Caco-2 (cell line): ENCODE data around the gene FBXW12. TPM values are rescaled to one million over a fixed set of nuclear protein-coding genes. Genes with fewer than 3 reads are reported as not detected.
A peak's percentile ranks its signal among the peaks of the same experiment; 100 is the strongest.

ENCODE experiments used
- BruUV-seq: library from RNA; stranded (reverse); fragments of 400-500 nt; replicated peaks from 2 replicates; lab custom pipeline; 2021; lab: Mats Ljungman, UMichigan
- CTCF ChIA-PET: fragments of 300-600 bp; sonication (Branson Sonifier 250); formaldehyde crosslinking; loops from one replicate; lab custom pipeline; 2022; ENCODE audit warnings: antibody characterized with exemption; lab: Charles Lee
- POLR2A ChIA-PET: fragments of 300-600 bp; sonication (Branson Sonifier 250); formaldehyde crosslinking; loops from one replicate; lab custom pipeline; 2022; ENCODE audit warnings: antibody characterized with exemption; lab: Charles Lee
- DNase-seq, 2 experiments: peaks; one replicate each; pipeline versions ENCODE4 v3.0.0 to v3.0.0-alpha.2; 2020 to 2022
- H3K27me3 ChIP-seq: replicated peaks from 2 replicates; pipeline ENCODE4 v1.6.0; 2011; ENCODE audit warnings: low read length; ENCODE audit not compliant: control insufficient read depth, insufficient read depth
- H3K36me3 ChIP-seq: 2 replicates; pipeline ENCODE4 v1.5.1; 2011; ENCODE audit warnings: low read length; ENCODE audit not compliant: control insufficient read depth, insufficient read depth
- H3K4me1 ChIP-seq: fragments of 250-450 bp; sonication (Bioruptor Pico); 2 replicates; pipeline ENCODE4 v1.5.1; 2020; ENCODE audit warnings: mild to moderate bottlenecking
- H3K4me3 ChIP-seq: 2 replicates; pipeline ENCODE4 v1.5.1; 2011; ENCODE audit warnings: low read depth, mild to moderate bottlenecking, control low read depth, low read length
- H3K9me3 ChIP-seq: fragments of 250-450 bp; sonication (Bioruptor Pico); 2 replicates; pipeline ENCODE4 v1.5.1; 2020; ENCODE audit warnings: mild to moderate bottlenecking, moderate library complexity
- H3K27ac Mint-ChIP-seq: one replicate; pipeline ENCODE4 v1.8.0; 2022; ENCODE audit warnings: mixed read lengths; ENCODE audit not compliant: unreplicated experiment
- H3K27me3 Mint-ChIP-seq: one replicate; pipeline ENCODE4 v1.8.0; 2022; ENCODE audit warnings: mixed read lengths; ENCODE audit not compliant: insufficient read depth, unreplicated experiment
- H3K36me3 Mint-ChIP-seq: one replicate; pipeline ENCODE4 v1.8.0; 2022; ENCODE audit warnings: mild to moderate bottlenecking, mixed read lengths; ENCODE audit not compliant: insufficient read depth, unreplicated experiment
- H3K4me1 Mint-ChIP-seq: one replicate; pipeline ENCODE4 v1.8.0; 2022; ENCODE audit warnings: low read depth, mixed read lengths; ENCODE audit not compliant: unreplicated experiment
- H3K4me3 Mint-ChIP-seq: one replicate; pipeline ENCODE4 v1.8.0; 2022; ENCODE audit warnings: mild to moderate bottlenecking, moderate library complexity, mixed read lengths; ENCODE audit not compliant: unreplicated experiment
- H3K9me3 Mint-ChIP-seq: one replicate; pipeline ENCODE4 v1.8.0; 2022; ENCODE audit warnings: mixed read lengths; ENCODE audit not compliant: unreplicated experiment
- CTCF ChIP-seq, 2 experiments: fragments of 200-600 bp in 1 of 2; IDR thresholded peaks; 1 replicate in 1 of 2; 2 replicates in 1 of 2; pipeline versions ENCODE4 v1.5.1 to v1.8.0; 2011 to 2022; ENCODE audit warnings: antibody characterized with exemption in 1 of 2, control low read depth in 1 of 2, inconsistent platforms in 1 of 2, low read depth in 1 of 2, low read length in 1 of 2, mild to moderate bottlenecking in 1 of 2, moderate library complexity in 1 of 2; ENCODE audit not compliant: insufficient read depth in 1 of 2, severe bottlenecking in 1 of 2, unreplicated experiment in 1 of 2
- intact Hi-C: fragments of 100-400 bp; cut with micrococcal nuclease; formaldehyde crosslinking; loops from one replicate; pipeline ENCODE4 v1.10.0; 2022; ENCODE audit not compliant: unreplicated experiment
- total RNA-seq: library from RNA; stranded (reverse); gene quantifications from 2 replicates; pipeline ENCODE4 v1.2.3, GENCODE V29; 2022

FBXW12 gene
- total RNA-seq, 1 experiment from 2014 or later, result 1.7 TPM

DNA sequence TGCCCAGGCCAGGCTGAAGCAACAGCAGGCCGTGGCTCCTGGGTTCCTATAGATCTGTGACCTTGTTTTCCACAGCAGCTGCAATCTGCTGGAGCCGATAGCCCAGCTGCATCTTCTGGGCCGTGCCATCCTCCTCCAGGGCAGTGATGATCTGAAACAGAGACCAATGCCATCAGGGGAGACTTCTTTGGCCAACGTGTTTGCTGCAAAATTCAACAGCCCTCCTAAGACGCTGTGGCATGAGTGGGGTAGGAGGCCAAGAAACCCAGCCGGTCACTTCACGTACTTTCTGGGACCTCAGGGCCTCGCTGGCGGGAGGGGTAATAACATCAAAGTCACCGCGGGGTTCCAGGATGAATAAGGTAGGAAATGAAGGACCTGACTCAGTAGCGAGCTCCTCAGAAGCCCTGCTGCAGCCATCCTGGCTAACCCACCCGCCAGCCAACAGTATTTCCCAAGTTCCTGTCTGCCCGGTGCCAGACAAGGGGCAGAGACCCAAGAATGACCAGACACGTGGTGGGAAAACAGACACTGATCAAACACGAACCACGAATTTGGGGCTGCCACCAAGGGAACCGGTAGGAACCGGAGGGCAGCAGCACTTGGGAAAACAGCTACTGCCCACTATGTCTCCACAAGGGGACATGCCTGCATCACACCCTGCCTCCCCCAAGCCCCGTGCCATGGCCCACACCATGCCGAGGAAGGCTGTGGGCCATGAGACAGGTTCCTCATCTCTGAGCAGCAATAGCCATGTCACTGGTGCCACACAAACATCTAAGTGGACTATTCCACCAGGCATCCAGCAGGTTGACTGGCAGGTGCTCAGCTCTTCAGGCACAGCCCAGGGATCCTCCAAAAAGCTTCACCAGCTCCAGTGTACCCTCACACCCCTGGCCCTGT is 32.7 kb downstream of the FBXW12 start:
- DNase-seq, result peak in 1 of 2 experiments; percentile 23
- Histone ChIP-seq H3K27me3 (no peaks in the 10 kb centered on the region), H3K4me1 (no peaks in the 10 kb centered on the region), H3K9me3 (no peaks in the 10 kb centered on the region), H3K36me3 (peaks cover 5% of the 10 kb centered on the region), H3K4me3 (no peak overlapping the region)
- ChIA-PET CTCF (interaction anchor here (12.8 kb wide), 1 partner anchor 30 kb away, joined by 405 read pairs; no protein-coding TSS in a partner anchor), POLR2A (no interaction called here)
- H3K27ac Mint-ChIP-seq, result no peak overlapping the region
- peaks cover 69% of the 10 kb centered on the region for H3K36me3 Mint-ChIP-seq
- H3K4me3 Mint-ChIP-seq, result no peak overlapping the region
- no peaks in the 10 kb centered on the region for H3K9me3 Mint-ChIP-seq
- no peak for TF ChIP-seq CTCF (IDR thresholded peaks at IDR 0.05; ENCODE audit: insufficient read depth in 1 of 2, low read depth in 1 of 2, low read length in 1 of 2, severe bottlenecking in 1 of 2, unreplicated experiment in 1 of 2)
- H3K4me1 Mint-ChIP-seq, result peaks cover 7% of the 10 kb centered on the region
- intact Hi-C loops, result no loop called here
- BruUV-seq, result no TSS peak
- H3K27me3 Mint-ChIP-seq, result no peaks in the 10 kb centered on the region

DNA sequence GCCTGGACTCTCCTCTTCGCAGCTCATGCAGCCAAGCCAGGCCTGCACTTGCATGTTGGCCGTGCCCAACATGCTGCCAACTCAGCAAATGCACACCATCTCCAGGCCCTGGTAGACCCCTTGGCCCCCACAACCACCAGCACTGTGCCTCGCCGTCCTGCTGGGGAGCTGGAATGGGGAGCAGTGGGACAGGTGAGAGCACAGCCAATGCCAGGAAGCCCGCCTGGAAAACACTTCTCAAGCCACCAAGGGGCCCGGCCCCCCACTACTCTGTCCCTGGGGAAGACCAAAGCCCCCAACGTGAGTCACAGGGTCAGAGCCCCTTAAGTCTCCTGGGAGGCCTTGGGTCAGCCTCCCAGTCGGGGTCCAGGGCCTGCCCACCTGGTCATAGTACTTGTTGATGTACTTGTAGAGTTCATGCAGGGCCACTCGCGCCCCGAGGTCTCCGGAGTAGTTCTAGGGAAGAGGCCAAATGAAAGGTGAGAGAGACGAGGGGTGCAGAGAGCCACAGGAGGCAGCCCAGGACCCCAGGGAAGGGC is 33.4 kb downstream of the FBXW12 start:
- POLR2A ChIA-PET, result no interaction called here
- no TSS peak for BruUV-seq

More for the DNA sequence above, 33.4 kb downstream of the FBXW12 start:
- DNase-seq, result no peak
- Histone ChIP-seq H3K9me3 (no peaks in the 10 kb centered on the region), H3K27me3 (no peaks in the 10 kb centered on the region), H3K4me1 (no peaks in the 10 kb centered on the region), H3K4me3 (no peak overlapping the region), H3K36me3 (peaks cover 6% of the 10 kb centered on the region)
- Mint-ChIP-seq H3K4me3 (no peak overlapping the region), H3K27me3 (no peaks in the 10 kb centered on the region), H3K36me3 (peaks cover 75% of the 10 kb centered on the region), H3K4me1 (no peaks in the 10 kb centered on the region), H3K27ac (peak overlapping the region; percentile 37), H3K9me3 (no peaks in the 10 kb centered on the region)
- intact Hi-C loops, result no loop called here
- CTCF ChIA-PET, result interaction anchor here (12.8 kb wide), 1 partner anchor 29 kb away, joined by 405 read pairs; no protein-coding TSS in a partner anchor
- TF ChIP-seq CTCF (IDR thresholded peaks at IDR 0.05; ENCODE audit: insufficient read depth in 1 of 2, low read depth in 1 of 2, low read length in 1 of 2, severe bottlenecking in 1 of 2, unreplicated experiment in 1 of 2), result no peak
